C4-2B (cell line): ENCODE results near the gene CNTN5.

Experiments
- CTCF ChIP-seq: fragments of 450-650 bp; conservative IDR thresholded peaks from 2 replicates; pipeline ENCODE4 v1.5.1; 2017; ENCODE audit warnings: mild to moderate bottlenecking
- ZFX ChIP-seq: fragments of 450-650 bp; IDR thresholded peaks from 2 replicates; pipeline ENCODE4 v1.6.1; 2017

GRCh38 chr11:99634581-99634980, 613.8 kb downstream of the CNTN5 start:
- TF ChIP-seq CTCF (no peak), ZFX (no peak)
